Activated T-cell treated with anti-CD3 and anti-CD28 coated beads for 4 hours (primary cell): ENCODE data around the gene KRTAP22-2.

Experiments used
- DNase-seq: peaks from one replicate; pipeline ENCODE4 v3.0.0-alpha.2; 2020

The KRTAP22-2 gene

DNA sequence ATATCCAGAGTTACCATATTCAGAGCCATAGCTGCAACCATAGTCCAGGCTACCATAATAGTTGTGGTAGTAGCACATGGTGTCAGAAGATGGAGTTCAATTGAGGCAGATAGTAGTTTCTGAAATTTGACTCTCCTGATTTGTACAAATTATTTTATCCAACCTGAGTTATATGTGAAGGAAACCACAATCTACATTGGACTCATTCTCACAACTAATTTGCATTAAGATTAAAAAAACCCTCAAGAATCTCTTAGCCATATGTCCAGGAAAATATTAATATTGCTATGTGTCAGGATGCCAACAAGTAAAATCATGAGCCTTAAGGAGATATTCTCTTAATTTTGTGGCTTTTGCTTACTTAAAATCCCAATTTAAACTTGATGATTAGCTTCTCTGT lies at the start of gene KRTAP22-2:
TSS of gene KRTAP22-2 (minus strand) at position 101 of the 400 bp plus-strand sequence.
- no peak for DNase-seq

DNA sequence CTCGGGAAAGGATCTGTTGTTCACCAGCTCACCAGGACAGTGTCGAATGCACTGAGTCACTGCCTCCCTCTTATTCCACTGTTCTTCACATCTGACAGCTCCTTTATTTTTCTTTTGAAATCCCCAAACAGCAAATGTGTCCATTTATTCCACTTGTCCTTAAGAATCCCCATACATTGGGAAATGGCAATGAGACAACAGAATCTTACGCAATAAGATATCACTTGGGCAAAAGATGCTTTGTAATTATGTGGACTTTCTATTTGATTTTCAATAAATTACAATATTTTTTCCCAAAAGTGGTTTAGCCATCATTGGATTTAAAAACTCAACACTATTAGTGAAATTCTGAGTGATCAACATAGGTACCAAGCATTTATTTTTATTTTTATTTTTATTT lies 48.5 kb upstream of the KRTAP22-2 start:
- DNase-seq: no peak

DNA sequence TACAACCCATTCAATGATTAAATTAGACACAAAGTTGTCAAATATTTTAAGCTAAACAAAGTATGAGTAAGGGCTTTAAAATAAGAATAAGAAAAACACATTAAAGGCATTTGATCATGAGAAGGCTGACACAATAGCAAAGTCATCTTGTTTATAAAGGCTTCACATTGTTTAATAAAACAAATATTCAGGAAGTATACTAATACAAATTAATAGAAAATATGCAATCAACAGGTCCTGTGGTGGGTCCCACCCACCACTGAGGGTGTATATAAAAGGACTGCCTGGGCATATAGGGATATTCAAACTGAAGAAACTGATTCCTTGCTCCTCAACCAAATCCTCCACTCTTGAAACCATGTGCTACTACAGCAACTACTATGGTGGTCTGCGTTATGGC lies 44.7 kb upstream of the KRTAP22-2 start, which contains the start of gene KRTAP20-2:
TSS of gene KRTAP20-2 (plus strand) at position 301 of the 400 bp plus-strand sequence. CDS start at position 359, 58 bp downstream.
- DNase-seq: no peak

DNA sequence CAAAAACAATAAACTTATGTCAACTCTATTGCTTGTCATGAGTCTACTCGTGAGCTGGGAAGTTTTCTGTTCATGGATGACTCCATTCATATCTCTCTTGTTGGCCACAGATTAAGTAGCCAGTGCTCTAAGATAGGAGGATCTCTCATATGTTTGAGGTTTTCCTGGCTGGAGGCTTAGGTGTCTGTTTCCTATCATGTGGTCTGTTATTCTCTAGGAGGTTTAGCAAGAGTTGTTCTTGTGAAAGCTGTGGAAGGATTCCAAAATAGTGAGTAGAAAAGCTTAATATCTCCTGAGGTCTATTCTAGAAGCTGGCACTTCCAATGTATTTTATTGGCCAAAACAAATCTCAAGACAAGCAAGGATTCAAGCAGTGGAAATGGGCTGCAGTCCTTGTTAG lies 39.0 kb upstream of the KRTAP22-2 start:
- no peak for DNase-seq

DNA sequence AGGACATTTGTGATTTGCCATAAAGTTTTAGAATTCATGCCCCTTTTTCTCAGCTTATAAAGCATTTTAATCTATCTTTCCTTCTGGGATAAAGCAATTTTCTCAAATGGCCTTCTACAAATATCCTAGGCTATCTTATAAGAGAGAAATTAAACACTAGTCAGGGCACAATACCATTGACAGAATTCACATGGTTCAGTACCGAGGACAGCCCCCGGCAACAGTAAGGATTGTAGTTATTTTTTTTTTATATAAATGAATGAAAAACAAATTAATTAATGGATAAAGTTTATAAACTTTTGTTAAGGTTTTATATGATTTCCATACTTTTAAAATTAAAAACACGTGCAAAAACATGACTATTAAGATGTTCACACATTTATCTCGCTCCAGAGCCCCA lies 37.9 kb upstream of the KRTAP22-2 start:
- no peak for DNase-seq

DNA sequence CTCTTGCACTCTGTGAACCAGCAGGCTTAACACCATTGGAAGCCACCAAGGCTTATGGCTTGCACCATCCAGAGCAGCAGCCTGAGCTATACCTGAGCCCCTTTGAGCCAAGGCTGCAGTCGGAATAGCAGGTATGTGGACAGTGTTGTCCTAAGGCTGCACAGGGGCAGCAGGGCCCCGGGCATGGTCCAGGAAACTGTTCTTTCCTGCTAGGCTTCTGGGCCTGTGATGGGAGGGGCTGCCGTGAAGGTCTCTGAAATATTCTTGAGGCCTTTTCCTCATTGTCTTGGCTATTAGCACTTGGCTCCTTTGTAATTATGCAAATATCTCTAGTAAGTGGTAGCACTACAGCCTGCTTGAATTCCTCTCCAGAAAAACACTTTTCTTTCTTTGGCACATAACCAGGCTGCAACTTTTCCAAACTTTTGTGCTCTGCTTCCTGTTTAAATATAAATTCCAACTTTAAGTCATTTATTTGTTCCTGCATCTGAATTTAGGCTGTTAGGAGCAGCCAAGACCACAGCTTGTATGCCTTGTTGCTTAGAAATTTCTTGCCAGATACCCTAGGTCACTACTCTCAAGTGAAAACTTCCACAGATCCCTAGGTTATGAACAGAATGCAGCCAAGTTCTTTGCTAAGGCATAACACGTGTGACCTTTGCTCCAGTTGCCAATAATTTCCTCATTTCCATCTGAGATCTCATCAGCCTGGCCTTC lies 35.4 kb upstream of the KRTAP22-2 start:
- no peak for DNase-seq

DNA sequence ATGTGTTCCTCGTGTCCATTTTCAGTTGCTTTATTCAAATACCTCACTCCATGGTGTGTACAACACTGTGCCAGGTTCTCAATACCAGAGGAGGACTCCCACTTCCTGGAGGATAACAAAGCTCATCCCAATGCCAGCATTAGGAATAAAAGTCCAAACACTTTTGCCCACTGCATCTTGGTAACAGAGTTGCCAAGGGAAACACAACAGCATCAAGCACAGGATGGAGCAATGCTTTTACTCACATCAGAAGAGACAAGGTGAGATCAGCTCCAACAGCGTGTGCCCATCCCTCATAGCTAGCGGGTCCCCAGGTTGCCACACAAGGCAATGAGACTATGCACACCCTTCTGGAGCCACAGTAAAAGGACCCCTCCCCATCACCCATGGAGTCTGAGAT lies 33.2 kb upstream of the KRTAP22-2 start:
- no peak for DNase-seq

DNA sequence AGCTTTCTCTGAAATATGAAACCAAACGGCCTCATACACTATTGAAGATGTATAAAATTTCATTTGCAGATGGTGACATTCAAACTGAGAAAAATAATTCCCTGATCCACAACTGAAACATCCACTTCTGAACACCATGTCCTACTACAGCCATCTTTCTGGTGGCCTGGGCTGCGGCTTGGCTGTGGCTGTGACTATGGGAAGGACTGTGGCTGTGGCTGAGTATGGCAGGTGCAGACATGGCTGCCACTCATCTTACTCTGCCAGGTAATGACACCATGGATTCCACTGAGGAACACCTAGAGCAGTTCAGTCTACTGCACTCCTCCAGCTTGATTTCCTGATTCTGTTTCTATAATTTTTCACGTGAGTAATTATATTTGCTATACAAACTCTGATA lies 30.3 kb upstream of the KRTAP22-2 start, which contains the start of gene KRTAP20-4:
TSS of gene KRTAP20-4 (plus strand) at position 106 of the 400 bp plus-strand sequence.
- no peak for DNase-seq

DNA sequence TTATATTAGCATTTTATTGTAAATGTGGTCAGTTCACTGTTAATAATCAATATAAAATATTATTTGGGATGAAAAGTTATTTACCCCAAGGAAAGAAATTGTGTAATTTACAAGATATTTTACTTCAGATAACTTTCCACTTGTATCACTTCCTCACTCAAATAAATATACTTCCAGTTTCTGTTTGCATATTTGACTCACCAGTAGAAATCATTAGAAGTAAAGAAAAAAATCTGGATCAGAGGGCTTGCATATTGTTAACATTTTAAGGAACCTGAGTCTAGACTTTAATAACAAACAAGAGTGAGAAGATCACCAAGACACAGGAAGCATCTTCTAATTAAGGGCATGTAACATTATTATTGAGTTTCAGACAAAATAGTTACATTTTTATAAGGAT lies 29.9 kb upstream of the KRTAP22-2 start:
- no peak for DNase-seq

DNA sequence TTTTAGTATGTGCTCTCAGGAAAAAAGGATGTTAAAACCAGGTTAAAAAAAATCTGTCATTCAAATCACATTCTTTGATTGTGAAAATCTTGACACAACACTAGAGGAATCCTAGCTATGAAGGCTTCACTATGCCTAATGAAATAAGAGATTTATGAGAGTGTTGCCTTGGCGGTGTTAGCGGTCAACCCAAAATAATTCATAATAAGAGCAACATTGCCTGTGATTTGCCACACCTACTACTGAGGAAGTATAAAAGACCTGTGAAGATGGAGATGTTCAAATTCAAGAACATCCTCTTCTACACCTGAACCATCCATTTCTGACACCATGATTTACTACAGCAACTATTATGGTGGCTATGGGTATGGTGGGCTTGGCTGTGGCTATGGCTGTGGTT lies 25.9 kb upstream of the KRTAP22-2 start, which contains the start of gene KRTAP20-1:
TSS of gene KRTAP20-1 (plus strand) at position 301 of the 400 bp plus-strand sequence. CDS start at position 331, 30 bp downstream.
- no peak for DNase-seq

DNA sequence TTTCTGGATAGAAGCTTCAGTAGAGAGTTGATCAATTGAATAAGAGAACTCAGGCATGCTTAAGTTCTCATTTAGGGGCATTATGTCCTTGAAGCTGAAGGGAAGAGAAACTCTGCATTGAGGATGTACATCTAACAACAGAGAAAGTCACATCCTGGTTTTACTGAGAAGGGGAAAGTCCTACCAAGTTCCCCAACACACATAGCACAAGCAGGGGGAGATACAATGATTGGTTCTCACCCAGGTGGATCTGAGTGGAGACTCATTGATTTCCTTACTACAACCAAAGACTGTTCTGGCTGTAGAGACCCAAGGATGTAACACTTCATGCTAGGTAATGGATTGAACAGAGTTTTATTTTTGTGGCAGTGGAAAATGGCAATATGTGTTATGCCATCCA lies 25.0 kb upstream of the KRTAP22-2 start:
- DNase-seq: no peak

DNA sequence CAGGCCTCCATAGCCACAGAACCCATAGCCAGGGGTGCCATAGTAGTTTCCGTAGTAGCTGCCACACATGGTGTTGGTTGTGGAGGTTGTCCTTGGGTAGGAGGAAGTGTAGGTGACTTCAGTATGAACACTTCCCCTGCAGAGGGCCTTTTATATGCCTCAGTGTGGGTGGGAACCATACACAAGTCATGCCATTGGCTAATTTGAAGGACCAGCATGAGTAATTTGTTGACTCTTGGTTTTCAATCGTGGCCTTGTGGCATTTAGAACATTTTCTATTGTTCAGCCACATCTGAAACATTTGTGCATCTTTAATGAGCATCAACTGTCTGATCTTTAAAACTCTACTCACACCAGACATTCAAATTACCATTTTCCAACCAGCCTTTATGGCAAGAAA lies 23.6 kb upstream of the KRTAP22-2 start, which contains the start of gene KRTAP6-1:
TSS of gene KRTAP6-1 (minus strand) at position 95 of the 400 bp plus-strand sequence. CDS start at position 69, 26 bp downstream.
- DNase-seq: no peak

DNA sequence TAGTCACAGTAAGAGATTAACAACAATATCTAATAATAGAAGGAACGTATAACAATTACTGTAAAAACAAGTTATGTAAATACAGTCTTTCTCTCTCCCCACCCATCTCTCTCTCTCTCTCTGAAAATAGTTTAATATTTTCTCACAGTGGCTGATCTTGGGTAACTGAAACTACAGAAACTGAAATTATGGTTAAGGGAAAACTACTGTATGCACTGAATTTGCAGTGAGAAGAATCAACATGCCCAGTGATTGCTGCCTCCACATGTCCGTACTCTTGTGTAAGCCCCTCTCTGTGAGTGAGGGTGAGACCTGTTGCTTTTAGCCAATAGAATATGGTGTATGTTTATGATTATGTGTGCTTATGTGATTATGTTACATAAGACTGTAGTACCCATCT lies 21.9 kb upstream of the KRTAP22-2 start:
- DNase-seq: no peak

DNA sequence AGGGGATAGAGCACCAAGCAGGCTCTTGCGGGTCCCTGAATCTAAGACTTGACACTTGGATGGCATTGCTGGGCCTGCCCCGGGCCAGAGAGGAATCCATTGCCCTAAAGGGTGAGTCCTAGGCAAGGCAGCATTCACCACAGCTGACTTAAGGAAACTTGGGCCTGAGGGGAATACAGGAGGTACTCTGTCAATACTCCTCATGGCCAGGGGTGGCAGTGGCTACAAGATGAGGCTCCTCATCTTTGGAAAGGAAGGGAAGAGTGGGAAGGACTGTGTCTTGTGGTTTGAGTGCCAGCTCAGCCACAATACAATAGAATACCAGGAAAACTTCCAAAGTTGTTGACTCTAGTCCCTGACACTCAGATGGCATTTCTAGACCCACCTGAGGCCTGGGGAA lies 15.8 kb upstream of the KRTAP22-2 start:
- DNase-seq: no peak

DNA sequence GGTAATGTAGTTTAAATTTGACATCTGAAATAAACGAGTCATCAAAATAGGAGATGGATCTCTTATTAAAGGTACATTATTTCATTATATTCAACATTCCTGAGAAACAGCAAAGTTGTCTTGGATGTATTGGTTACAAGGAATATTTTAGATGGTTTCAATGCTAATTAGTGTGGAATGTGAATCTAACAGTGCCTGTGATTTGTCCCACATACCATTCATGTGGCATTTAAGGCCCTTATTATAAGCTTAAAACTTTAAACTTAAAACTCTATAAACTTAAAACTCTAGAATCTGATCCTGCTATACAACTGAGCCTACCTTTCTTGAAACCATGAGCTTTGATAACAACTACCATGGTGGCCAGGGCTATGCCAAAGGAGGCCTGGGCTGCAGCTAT lies 10.6 kb upstream of the KRTAP22-2 start, which contains the start of gene KRTAP22-1:
TSS of gene KRTAP22-1 (plus strand) at position 301 of the 400 bp plus-strand sequence.
- DNase-seq: no peak

DNA sequence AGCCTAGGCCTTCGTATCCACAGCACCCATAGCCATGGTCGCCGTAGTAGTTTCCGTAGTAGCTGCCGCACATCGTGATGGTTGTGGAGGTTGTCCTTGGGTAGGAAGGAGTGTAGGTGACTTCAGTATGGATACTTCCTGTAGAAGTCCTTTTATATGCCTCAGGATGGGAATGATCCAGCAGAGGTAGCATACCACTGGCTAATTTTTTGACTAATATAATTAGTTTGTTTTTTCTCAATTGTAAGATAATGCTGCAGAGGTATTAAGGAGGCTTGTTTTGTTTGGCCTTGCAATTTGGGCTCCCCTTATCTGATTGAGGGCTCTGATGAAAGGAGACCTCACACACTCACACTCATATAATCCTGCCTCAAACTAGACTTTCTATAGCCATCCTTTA lies 8.6 kb upstream of the KRTAP22-2 start, which contains the start of gene KRTAP6-2:
TSS of gene KRTAP6-2 (minus strand) at position 101 of the 400 bp plus-strand sequence. CDS start at position 73, 28 bp downstream.
- DNase-seq: no peak

DNA sequence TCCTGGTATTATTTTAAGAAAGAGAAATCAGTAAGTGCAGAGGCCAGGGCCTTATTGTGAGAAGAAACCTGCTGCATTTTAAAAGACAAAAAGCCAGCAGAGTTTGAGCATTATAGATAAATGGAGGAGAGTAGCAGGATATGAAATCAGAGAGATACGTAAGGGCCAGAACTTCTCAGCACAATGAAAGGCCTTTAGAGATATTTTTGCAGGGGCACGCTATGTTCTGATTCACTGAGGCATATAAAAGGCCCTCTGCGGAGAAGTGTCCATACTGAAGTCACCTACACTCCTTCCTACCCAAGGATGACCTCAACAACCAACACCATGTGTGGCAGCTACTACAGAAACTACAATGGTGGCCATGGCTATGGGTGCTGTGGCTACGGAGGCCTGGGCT lies 1.9 kb upstream of the KRTAP22-2 start, which contains the start of gene KRTAP6-3:
TSS of gene KRTAP6-3 (plus strand) at position 301 of the 400 bp plus-strand sequence. CDS start at position 307, 6 bp downstream.
- no peak for DNase-seq

DNA sequence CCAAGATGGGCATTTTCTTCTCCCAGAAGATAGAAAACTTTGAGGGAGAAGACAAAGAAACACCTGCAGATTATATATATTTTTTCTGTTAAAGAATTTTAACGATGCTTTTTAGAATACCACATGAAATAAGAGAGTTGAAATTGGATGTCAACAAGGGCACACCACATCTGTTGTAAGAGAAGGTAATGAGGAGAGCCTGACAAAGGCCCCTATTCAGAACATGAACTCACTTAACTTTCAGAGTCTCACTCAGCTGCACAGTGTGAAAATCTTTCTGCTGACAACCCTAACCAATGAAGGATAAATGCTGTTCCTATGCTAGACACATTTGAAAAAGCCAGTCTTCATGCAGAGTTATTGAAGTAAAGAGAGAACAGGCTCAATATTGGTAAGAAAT lies 7.3 kb downstream of the KRTAP22-2 start:
- no peak for DNase-seq

DNA sequence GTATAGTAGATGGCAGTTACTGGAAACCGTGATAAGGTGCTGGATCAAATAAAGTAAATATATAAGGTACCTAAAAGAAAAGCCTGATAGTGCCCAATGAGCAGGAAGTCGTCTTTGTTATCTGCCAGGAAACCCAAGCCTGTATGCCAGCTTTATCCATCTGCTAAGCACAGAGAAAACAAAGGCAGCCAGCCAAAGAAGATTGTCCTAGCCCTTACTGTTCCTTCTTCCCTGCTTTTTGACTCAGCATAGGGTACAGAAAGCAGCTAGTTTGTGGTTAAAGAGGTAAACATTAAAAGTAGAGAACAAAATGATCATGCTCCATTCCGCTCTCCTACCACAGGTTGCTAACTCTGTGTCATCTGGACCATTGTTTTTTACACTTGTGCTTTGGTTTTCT lies 10.1 kb downstream of the KRTAP22-2 start:
- no peak for DNase-seq

DNA sequence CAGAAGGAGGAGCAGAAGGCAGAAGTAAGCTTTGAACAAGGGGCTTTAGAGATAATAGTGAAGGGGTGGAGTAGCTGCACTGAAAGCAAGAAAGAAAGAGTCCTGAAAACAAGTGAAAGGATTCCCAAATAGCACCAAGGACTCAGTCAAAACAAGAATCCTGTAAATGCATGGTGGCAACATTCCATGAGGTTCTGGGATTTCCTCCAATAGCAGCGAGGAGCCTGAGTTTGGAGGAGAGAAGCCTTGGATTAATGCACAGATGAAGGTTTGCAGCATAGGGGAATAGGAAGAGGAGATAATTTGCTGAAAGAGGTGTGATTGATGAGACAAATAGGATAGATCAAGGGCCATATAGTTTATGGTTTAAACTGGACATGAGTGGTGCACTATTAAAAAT lies 10.9 kb downstream of the KRTAP22-2 start:
- DNase-seq: no peak

DNA sequence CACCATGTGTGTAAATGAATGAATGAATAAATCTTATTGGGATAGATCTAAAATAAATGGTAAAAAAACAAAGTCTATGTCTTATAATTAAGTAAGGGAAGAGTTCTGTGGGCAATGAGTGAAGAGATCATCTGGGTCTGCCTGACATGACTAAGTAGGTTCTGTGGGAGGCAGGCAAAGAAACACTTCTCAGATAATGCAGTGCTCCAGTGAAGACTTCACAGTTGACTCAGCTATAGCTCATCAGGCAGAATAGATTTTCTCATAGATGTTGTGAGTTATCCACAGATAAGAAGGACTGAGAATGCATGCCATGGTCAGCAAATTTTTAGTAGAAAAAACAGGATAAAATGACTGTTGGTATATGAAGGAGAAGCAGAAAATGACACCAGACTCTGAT lies 12.4 kb downstream of the KRTAP22-2 start:
- DNase-seq: no peak

DNA sequence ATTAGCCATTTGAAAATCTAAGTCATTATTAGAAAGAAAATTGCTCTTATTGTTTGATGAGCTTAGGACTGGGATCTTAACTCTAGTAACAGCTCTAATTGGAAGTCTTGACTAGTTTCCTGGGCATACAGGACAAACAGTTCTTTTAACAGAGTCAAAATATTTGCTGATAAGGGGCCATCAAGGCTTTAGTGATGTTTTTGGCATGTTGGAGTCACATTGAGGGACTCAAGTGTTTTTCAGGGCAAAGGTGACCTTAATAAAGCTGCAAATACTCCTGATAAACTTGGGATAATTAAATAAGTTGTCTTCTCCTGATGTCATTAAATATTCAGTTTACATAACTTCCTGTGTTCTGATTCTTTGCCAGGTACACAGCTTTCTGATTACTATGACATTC lies 22.6 kb downstream of the KRTAP22-2 start:
- DNase-seq: no peak

DNA sequence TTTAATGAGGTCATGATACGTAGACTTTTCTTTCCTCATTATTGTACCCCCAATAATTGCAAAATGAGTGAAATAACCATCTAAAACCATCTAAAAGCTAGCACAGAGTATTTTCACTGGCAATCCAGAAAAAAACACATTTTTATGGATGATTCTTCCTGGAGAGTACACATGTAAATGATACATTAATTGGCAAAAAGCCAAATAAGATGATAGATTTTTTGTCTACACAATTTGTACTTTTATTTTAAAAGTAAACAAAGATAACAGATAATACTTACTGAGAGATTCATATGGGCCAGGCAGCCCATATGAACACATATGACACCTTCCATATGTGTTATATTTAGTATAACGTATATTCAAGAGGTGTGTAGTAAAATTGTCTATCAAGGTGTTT lies 26.6 kb downstream of the KRTAP22-2 start:
- no peak for DNase-seq

DNA sequence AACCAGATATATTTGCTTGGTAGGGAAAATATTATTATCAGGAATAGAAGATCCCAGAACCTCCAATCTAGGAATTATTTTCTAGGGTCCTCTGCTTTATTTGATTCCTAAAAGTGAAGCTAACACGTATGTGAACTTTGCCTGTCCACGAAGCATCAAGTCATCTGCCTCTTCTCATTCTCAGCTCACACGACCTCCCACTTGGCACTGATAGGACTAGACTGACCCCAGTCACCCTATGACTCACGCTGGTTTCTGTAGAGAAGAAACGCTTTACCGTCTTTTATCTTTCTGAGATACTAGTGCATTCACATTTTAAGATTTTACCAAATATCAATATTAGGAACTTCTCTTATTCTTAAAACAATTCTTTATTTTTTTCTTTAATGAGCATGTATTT lies 27.1 kb downstream of the KRTAP22-2 start:
- DNase-seq: no peak
